HL-60 (cell line): ENCODE data around the gene UQCRQ.

Source experiments
- DNase-seq, 2 experiments: peaks; one replicate each; pipeline ENCODE4 v3.0.0-alpha.2; 2010 to 2020; ENCODE audit warnings: low read depth in 1 of 2, low spot score in 1 of 2
- H3K27ac ChIP-seq: fragments of 250-450 bp; sonication (Bioruptor Pico); replicated peaks from 2 replicates; pipeline ENCODE4 v1.5.1; 2020; ENCODE audit warnings: mild to moderate bottlenecking, moderate library complexity
- H3K27me3 ChIP-seq: fragments of 250-450 bp; sonication (Bioruptor Pico); 2 replicates; pipeline ENCODE4 v1.5.1; 2021; ENCODE audit warnings: mild to moderate bottlenecking, moderate library complexity; ENCODE audit not compliant: insufficient read depth, poor library complexity, severe bottlenecking
- H3K4me3 ChIP-seq: replicated peaks from 2 replicates; pipeline ENCODE4 v1.5.1; 2011; ENCODE audit warnings: mild to moderate bottlenecking, control low read depth, low read length; ENCODE audit not compliant: insufficient read depth
- GABPA ChIP-seq: IDR thresholded peaks from 2 replicates; pipeline ENCODE4 v1.6.1; 2012; ENCODE audit warnings: low read depth
- POLR2AphosphoS5 ChIP-seq: IDR thresholded peaks from 2 replicates; pipeline ENCODE4 v1.6.1; 2012; ENCODE audit warnings: low read depth
- REST ChIP-seq: IDR thresholded peaks from 2 replicates; pipeline ENCODE4 v1.6.1; 2012; ENCODE audit warnings: low read depth; ENCODE audit not compliant: insufficient replicate concordance
- SPI1 ChIP-seq: IDR thresholded peaks from 2 replicates; pipeline ENCODE4 v1.6.1; 2012; ENCODE audit warnings: low read depth, mild to moderate bottlenecking, borderline replicate concordance
- TF ChIP-seq, protein P1 (sequence below): IDR thresholded peaks from one replicate; pipeline ENCODE4 v1.5.1; 2011; ENCODE audit warnings: low read length, control low read depth, inconsistent platforms; ENCODE audit not compliant: insufficient read depth

Gene UQCRQ

DNA sequence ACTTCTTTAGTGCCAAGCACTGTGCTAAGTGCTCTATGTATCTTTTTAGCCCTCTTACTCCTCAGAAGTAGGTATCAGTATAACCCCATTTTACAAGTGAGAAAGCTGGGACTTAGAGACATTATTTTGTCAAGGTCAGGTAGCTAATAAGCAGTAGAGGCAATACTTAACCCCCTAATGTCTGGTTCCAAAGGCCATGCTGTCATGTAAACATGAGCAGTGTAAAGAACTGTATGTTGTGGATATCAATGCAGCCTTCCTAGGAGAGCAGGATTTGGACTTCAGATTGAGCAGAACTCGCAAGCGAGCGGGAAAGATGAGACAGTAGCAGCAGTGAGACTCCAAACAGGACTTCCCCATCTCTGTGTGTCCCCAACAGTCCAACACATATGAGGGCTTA is 32.4 kb upstream of the UQCRQ start:
- H3K4me3 ChIP-seq: no peak overlapping the region
- H3K27ac ChIP-seq: no peak overlapping the region
- DNase-seq: no peak
- H3K27me3 ChIP-seq: no peaks in the 10 kb centered on the region
- TF ChIP-seq REST (no peak), POLR2AphosphoS5 (no peak), SPI1 (no peak), GABPA (no peak)
- TF ChIP-seq, protein P1, sequence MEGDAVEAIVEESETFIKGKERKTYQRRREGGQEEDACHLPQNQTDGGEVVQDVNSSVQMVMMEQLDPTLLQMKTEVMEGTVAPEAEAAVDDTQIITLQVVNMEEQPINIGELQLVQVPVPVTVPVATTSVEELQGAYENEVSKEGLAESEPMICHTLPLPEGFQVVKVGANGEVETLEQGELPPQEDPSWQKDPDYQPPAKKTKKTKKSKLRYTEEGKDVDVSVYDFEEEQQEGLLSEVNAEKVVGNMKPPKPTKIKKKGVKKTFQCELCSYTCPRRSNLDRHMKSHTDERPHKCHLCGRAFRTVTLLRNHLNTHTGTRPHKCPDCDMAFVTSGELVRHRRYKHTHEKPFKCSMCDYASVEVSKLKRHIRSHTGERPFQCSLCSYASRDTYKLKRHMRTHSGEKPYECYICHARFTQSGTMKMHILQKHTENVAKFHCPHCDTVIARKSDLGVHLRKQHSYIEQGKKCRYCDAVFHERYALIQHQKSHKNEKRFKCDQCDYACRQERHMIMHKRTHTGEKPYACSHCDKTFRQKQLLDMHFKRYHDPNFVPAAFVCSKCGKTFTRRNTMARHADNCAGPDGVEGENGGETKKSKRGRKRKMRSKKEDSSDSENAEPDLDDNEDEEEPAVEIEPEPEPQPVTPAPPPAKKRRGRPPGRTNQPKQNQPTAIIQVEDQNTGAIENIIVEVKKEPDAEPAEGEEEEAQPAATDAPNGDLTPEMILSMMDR: no peak

DNA sequence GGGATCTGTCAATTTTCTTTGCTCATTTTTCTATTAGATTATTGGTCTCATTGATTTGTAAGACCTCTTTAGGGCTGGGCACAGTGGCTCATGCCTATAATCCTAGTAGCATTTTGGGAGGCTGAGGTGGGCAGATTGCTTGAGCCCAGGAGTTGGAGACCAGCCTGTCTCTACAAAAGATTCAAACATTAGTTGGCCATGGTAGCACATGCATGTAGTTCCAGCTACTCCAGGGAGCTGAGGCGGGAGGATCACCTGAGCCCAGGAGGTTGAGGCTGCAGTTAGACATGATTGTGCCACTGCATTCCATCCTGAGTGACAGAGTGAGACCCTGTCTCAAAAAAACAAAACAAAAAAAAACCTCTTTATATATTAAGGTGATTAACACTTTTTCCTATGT is 29.6 kb upstream of the UQCRQ start:
- Histone ChIP-seq H3K4me3 (no peak overlapping the region), H3K27me3 (no peaks in the 10 kb centered on the region), H3K27ac (no peak overlapping the region)
- no peak for TF ChIP-seq REST
- TF ChIP-seq, protein P1: no peak
- DNase-seq: no peak

DNA sequence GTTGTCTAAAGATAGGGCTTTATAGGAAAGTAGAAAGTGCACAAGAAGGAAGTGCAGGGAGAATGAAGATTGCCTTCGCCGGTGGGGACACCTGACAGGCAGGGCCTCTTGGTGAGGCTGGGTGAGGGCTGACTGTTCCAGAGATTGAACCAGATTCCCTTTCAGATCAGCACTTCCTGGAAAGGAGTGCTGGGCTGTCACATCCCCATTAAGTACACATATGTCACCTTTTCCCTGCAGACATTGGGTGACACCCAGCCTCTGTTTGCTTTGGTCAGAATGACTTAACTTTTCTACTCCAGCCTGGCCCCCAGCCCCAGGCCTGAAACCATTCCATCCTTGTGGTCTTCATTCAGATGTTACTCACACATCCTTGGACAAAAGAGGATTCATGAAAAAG is 28.6 kb upstream of the UQCRQ start:
- no peak for DNase-seq
- H3K27me3 ChIP-seq: no peaks in the 10 kb centered on the region
- no peak overlapping the region for H3K4me3 ChIP-seq
- H3K27ac ChIP-seq: no peak overlapping the region
- no peak for TF ChIP-seq POLR2AphosphoS5
- no peak for TF ChIP-seq REST
- TF ChIP-seq SPI1: no peak
- TF ChIP-seq GABPA: no peak
- TF ChIP-seq, protein P1: no peak
